A549 (cell line): ENCODE results near the gene PCDHGA11. TPM values are rescaled to one million over a fixed set of nuclear protein-coding genes. Genes with fewer than 3 reads are reported as not detected.

ENCODE experiments used
- ATAC-seq, 2 experiments: fragments of 200-7000 bp in 1 of 2; fragments of >200 bp in 1 of 2; cut with Nextera tagmentation in 1 of 2; cut with Tn5 transposase in 1 of 2; 3 replicates each; pipeline versions ENCODE4 v1.8.0 to v1.9.1; 2018 to 2020; ENCODE audit warnings: mild to moderate bottlenecking in 1 of 2, moderate library complexity in 1 of 2
- CTCF ChIA-PET: fragments of 300-600 bp; sonication (Branson Sonifier 250); formaldehyde crosslinking; extraction: SDS; loops from one replicate; lab custom pipeline; 2021; ENCODE audit warnings: antibody characterized with exemption, inconsistent platforms; lab: Yijun Ruan, JAX
- POLR2A ChIA-PET: fragments of 350-600 bp; formaldehyde crosslinking; extraction: SDS; loops from one replicate; lab custom pipeline; 2021; ENCODE audit warnings: antibody characterized with exemption, inconsistent platforms; lab: Yijun Ruan, JAX
- DNase-seq, 2 experiments: peaks; one replicate each; pipeline versions ENCODE4 v3.0.0 to v3.0.0-alpha.2; 2011 to 2016; ENCODE audit warnings: low read depth in 1 of 2, low spot score in 1 of 2
- FAIRE-seq: peaks from 2 replicates; lab custom pipeline; 2011; peaks lifted over from hg19 to GRCh38; lab: Jason Lieb, UNC
- H3K27ac ChIP-seq, 2 experiments: fragments of >200 bp; sonication (Bioruptor Twin); formaldehyde crosslinking; 3 replicates each; pipeline ENCODE4 v1.5.1; 2016 to 2017
- H3K4me1 ChIP-seq: fragments of >200 bp; sonication (Bioruptor Twin); formaldehyde crosslinking; 3 replicates; pipeline ENCODE4 v1.6.1; 2016
- H3K4me2 ChIP-seq: fragments of >200 bp; sonication (Bioruptor Twin); formaldehyde crosslinking; 3 replicates; pipeline ENCODE4 v1.6.1; 2016
- H3K4me3 ChIP-seq: fragments of >200 bp; sonication (Bioruptor Twin); formaldehyde crosslinking; 3 replicates; pipeline ENCODE4 v1.5.1; 2016
- H3K9me3 ChIP-seq: fragments of >200 bp; sonication (Bioruptor Twin); formaldehyde crosslinking; 3 replicates; pipeline ENCODE4 v1.6.1; 2016
- CBX8 ChIP-seq: fragments of 200-600 bp; sonication (generic); IDR thresholded peaks from 2 replicates; pipeline ENCODE4 v1.6.1; 2016
- EHMT2 ChIP-seq: fragments of 200-600 bp; sonication (generic); IDR thresholded peaks from 2 replicates; pipeline ENCODE4 v1.6.1; 2016; ENCODE audit warnings: antibody characterized with exemption, low read depth, mild to moderate bottlenecking, moderate library complexity
- FOSB ChIP-seq: fragments of 250-450 bp; sonication (Bioruptor Pico); IDR thresholded peaks from 2 replicates; pipeline ENCODE4 v1.5.0; 2020; ENCODE audit warnings: mild to moderate bottlenecking, moderate library complexity
- FOXS1 ChIP-seq: fragments of 250-450 bp; sonication (Bioruptor Pico); IDR thresholded peaks from 2 replicates; pipeline ENCODE4 v1.5.0; 2020; ENCODE audit warnings: mild to moderate bottlenecking, moderate library complexity
- HDAC2 ChIP-seq: fragments of 200-600 bp; sonication (generic); IDR thresholded peaks from 2 replicates; pipeline ENCODE4 v1.6.1; 2016
- HMGXB4 ChIP-seq: fragments of 250-450 bp; sonication (Bioruptor Pico); IDR thresholded peaks from 2 replicates; pipeline ENCODE4 v1.5.0; 2021; ENCODE audit warnings: mild to moderate bottlenecking, moderate library complexity, borderline replicate concordance
- HOXA7 ChIP-seq: fragments of 250-450 bp; sonication (Bioruptor Pico); IDR thresholded peaks from 2 replicates; pipeline ENCODE4 v1.5.0; 2020; ENCODE audit warnings: mild to moderate bottlenecking, moderate library complexity
- JUNB ChIP-seq: fragments of >200 bp; sonication (Bioruptor Twin); formaldehyde crosslinking; IDR thresholded peaks from 2 replicates; pipeline ENCODE4 v1.6.1; 2016
- KDM1A ChIP-seq: fragments of 200-600 bp; sonication (generic); IDR thresholded peaks from 2 replicates; pipeline ENCODE4 v1.6.1; 2016; ENCODE audit warnings: low read depth, mild to moderate bottlenecking
- MAFK ChIP-seq: fragments of 450-650 bp; IDR thresholded peaks from 2 replicates; pipeline ENCODE4 v1.6.1; 2014; ENCODE audit not compliant: partially characterized antibody
- MAX ChIP-seq: IDR thresholded peaks from 2 replicates; pipeline ENCODE4 v1.6.1; 2012
- NFE2L2 ChIP-seq: fragments of 150-350 bp; conservative IDR thresholded peaks from 2 replicates; pipeline ENCODE4 v1.6.1; 2014; ENCODE audit warnings: low read length
- NR3C1 ChIP-seq: fragments of >200 bp; sonication (Bioruptor Twin); formaldehyde crosslinking; IDR thresholded peaks from 3 replicates; pipeline ENCODE4 v1.6.1; 2017
- REST ChIP-seq: fragments of 200-600 bp; sonication (generic); IDR thresholded peaks from 2 replicates; pipeline ENCODE4 v1.6.1; 2016; ENCODE audit warnings: antibody characterized with exemption, mild to moderate bottlenecking, moderate library complexity
- RFX5 ChIP-seq: fragments of 450-650 bp; IDR thresholded peaks from 2 replicates; pipeline ENCODE4 v1.7.1; 2014; ENCODE audit warnings: antibody characterized with exemption, mild to moderate bottlenecking, moderate library complexity
- SMC3 ChIP-seq: fragments of >200 bp; sonication (Bioruptor Twin); formaldehyde crosslinking; IDR thresholded peaks from 3 replicates; pipeline ENCODE4 v1.6.1; 2018; ENCODE audit warnings: inconsistent platforms
- USF2 ChIP-seq: fragments of 450-650 bp; IDR thresholded peaks from 2 replicates; pipeline ENCODE4 v1.6.1; 2014; ENCODE audit warnings: antibody characterized with exemption
- ZFP36 ChIP-seq: fragments of 450-650 bp; IDR thresholded peaks from 2 replicates; pipeline ENCODE4 v1.6.1; 2014; ENCODE audit warnings: borderline replicate concordance; ENCODE audit not compliant: partially characterized antibody
- ZNF302 ChIP-seq: fragments of 250-450 bp; sonication (Bioruptor Pico); IDR thresholded peaks from 2 replicates; pipeline ENCODE4 v1.9.0; 2021; ENCODE audit warnings: inconsistent platforms, mild to moderate bottlenecking, moderate library complexity
- WGBS: methylation state at CpG from one replicate; pipeline ENCODE4 v1.1.6; 2017; ENCODE audit errors: missing lambda C conversion rate; 5-methylcytosine and 5-hydroxymethylcytosine counted together
- polyA plus RNA-seq, 4 experiments: library from polyadenylated mRNA; depleted of rRNA in 3 of 4; stranded (reverse); fragments of >200 nt; fragmentation: RNase III in 1 of 4; extraction: RNeasy Plus Mini Kit Qiagen cat#74134 plus additional on column Dnase treatment in 1 of 4; gene quantifications; 2 replicates in 3 of 4; 3 replicates in 1 of 4; pipeline ENCODE4 v1.2.3, GENCODE V29; 2011 to 2017

Gene PCDHGA11
- polyA plus RNA-seq, 2 of the 4 experiments (the other 2 are of a cell fraction): 0.10 TPM; not detected in 1

GRCh38 chr5:141441571-141442170 is 20.8 kb downstream of the PCDHGA11 start:
- no peaks in the 10 kb centered on the region for H3K4me1 ChIP-seq
- CTCF ChIA-PET: interaction anchor here (1.3 kb wide), 1 partner anchor 122 kb away, joined by 4 read pairs; no protein-coding TSS in a partner anchor
- ATAC-seq (no peak), DNase-seq (no peak), FAIRE-seq (no peak)
- TF ChIP-seq HDAC2 (no peak), FOSB (CRISPR knock-in tag) (no peak), NR3C1 (no peak), EHMT2 (no peak), USF2 (no peak), CBX8 (no peak), JUNB (no peak), FOXS1 (CRISPR knock-in tag) (no peak), RFX5 (no peak), ZFP36 (no peak), HOXA7 (no peak), ZNF302 (no peak), REST (no peak)
- no peak overlapping the region for H3K4me3 ChIP-seq
- POLR2A ChIA-PET: no interaction called here
- no peak overlapping the region for H3K4me2 ChIP-seq
- 77% methylated on average over 45 of the region's 50 CpGs for WGBS
- peaks cover 9% of the 10 kb centered on the region; the same call in 1 of the 3 replicates for H3K9me3 ChIP-seq
- no peak overlapping the region for H3K27ac ChIP-seq

GRCh38 chr5:141465351-141465750 is 44.5 kb downstream of the PCDHGA11 start:
- H3K4me2 ChIP-seq: no peak overlapping the region
- TF ChIP-seq MAX (no peak), MAFK (no peak), SMC3 (no peak), KDM1A (no peak), NFE2L2 (no peak), USF2 (no peak), HMGXB4 (CRISPR knock-in tag) (no peak)
- no peaks in the 10 kb centered on the region for H3K4me1 ChIP-seq
- CTCF ChIA-PET: interaction anchor here (0.6 to 2.2 kb wide), 5 partner anchors 9 to 59 kb away, joined by 3 to 9 read pairs (median 5); partner anchors contain the start of gene PCDHGC3
- FAIRE-seq (no peak), ATAC-seq (no peak), DNase-seq (no peak)
- WGBS: 73% methylated on average over 3 of the region's 3 CpGs
- H3K9me3 ChIP-seq: no peaks in the 10 kb centered on the region
- no peak overlapping the region for H3K4me3 ChIP-seq
- H3K27ac ChIP-seq: no peak overlapping the region
- POLR2A ChIA-PET: no interaction called here

Other genes starting within 250 kb of the PCDHGA11 start
Only the 30 nearest of the 37 such genes appear.
- 0.05 TPM in 2 replicates for gene PCDHB12, start 212.3 kb upstream of the PCDHGA11 start, polyA plus RNA-seq (2011; rRNA removed)
- gene PCDHB12, start 212.3 kb upstream of the PCDHGA11 start, polyA plus RNA-seq (2017; fragmentation: RNase III; extraction: RNeasy Plus Mini Kit Qiagen cat#74134 plus additional on column Dnase treatment): not detected in 3 replicates
- 0.19 and 0.28 TPM in 2 replicates for gene PCDHB13, start 207.1 kb upstream of the PCDHGA11 start, polyA plus RNA-seq (2011; rRNA removed)
- 0.05 to 0.08 TPM (median 0.08 TPM) in 3 replicates for gene PCDHB13, start 207.1 kb upstream of the PCDHGA11 start, polyA plus RNA-seq (2017; fragmentation: RNase III; extraction: RNeasy Plus Mini Kit Qiagen cat#74134 plus additional on column Dnase treatment)
- 0.13 and 0.14 TPM in 2 replicates for gene PCDHB14, start 197.7 kb upstream of the PCDHGA11 start, polyA plus RNA-seq (2011; rRNA removed)
- gene PCDHB14, start 197.7 kb upstream of the PCDHGA11 start, polyA plus RNA-seq (2017; fragmentation: RNase III; extraction: RNeasy Plus Mini Kit Qiagen cat#74134 plus additional on column Dnase treatment): 0.05 to 0.12 TPM (median 0.09 TPM) in 3 replicates
- 0.09 and 0.13 TPM in 2 replicates for gene PCDHB15, start 175.7 kb upstream of the PCDHGA11 start, polyA plus RNA-seq (2011; rRNA removed)
- 0.04 to 0.12 TPM (median 0.05 TPM) in 3 replicates for gene PCDHB15, start 175.7 kb upstream of the PCDHGA11 start, polyA plus RNA-seq (2017; fragmentation: RNase III; extraction: RNeasy Plus Mini Kit Qiagen cat#74134 plus additional on column Dnase treatment)
- 0.08 TPM in 1 of 2 replicates, not detected in the other for gene SLC25A2, start 117.0 kb upstream of the PCDHGA11 start, polyA plus RNA-seq (2011; rRNA removed)
- gene SLC25A2, start 117.0 kb upstream of the PCDHGA11 start, polyA plus RNA-seq (2017; fragmentation: RNase III; extraction: RNeasy Plus Mini Kit Qiagen cat#74134 plus additional on column Dnase treatment): not detected in 3 replicates
- 78.1 and 90.6 TPM in 2 replicates for gene TAF7, start 100.3 kb upstream of the PCDHGA11 start, polyA plus RNA-seq (2011; rRNA removed)
- gene TAF7, start 100.3 kb upstream of the PCDHGA11 start, polyA plus RNA-seq (2017; fragmentation: RNase III; extraction: RNeasy Plus Mini Kit Qiagen cat#74134 plus additional on column Dnase treatment): 67.3 to 72.6 TPM (median 71.3 TPM) in 3 replicates
- 0.66 and 0.71 TPM in 2 replicates for gene PCDHGA1, start 90.5 kb upstream of the PCDHGA11 start, polyA plus RNA-seq (2011; rRNA removed)
- gene PCDHGA1, start 90.5 kb upstream of the PCDHGA11 start, polyA plus RNA-seq (2017; fragmentation: RNase III; extraction: RNeasy Plus Mini Kit Qiagen cat#74134 plus additional on column Dnase treatment): 0.32 to 0.42 TPM (median 0.33 TPM) in 3 replicates
- gene PCDHGA2, start 82.3 kb upstream of the PCDHGA11 start, polyA plus RNA-seq (2011; rRNA removed): 1.6 and 1.7 TPM in 2 replicates
- gene PCDHGA2, start 82.3 kb upstream of the PCDHGA11 start, polyA plus RNA-seq (2017; fragmentation: RNase III; extraction: RNeasy Plus Mini Kit Qiagen cat#74134 plus additional on column Dnase treatment): 0.47 to 0.78 TPM (median 0.58 TPM) in 3 replicates
- 0.07 TPM in 1 of 2 replicates, not detected in the other for gene PCDHGA3, start 77.2 kb upstream of the PCDHGA11 start, polyA plus RNA-seq (2011; rRNA removed)
- gene PCDHGA3, start 77.2 kb upstream of the PCDHGA11 start, polyA plus RNA-seq (2017; fragmentation: RNase III; extraction: RNeasy Plus Mini Kit Qiagen cat#74134 plus additional on column Dnase treatment): not detected in 3 replicates
- 3.7 and 3.9 TPM in 2 replicates for gene PCDHGB1, start 71.0 kb upstream of the PCDHGA11 start, polyA plus RNA-seq (2011; rRNA removed)
- 1.3 to 1.6 TPM (median 1.5 TPM) in 3 replicates for gene PCDHGB1, start 71.0 kb upstream of the PCDHGA11 start, polyA plus RNA-seq (2017; fragmentation: RNase III; extraction: RNeasy Plus Mini Kit Qiagen cat#74134 plus additional on column Dnase treatment)
- 0.48 and 0.61 TPM in 2 replicates for gene PCDHGA4, start 66.0 kb upstream of the PCDHGA11 start, polyA plus RNA-seq (2011; rRNA removed)
- gene PCDHGA4, start 66.0 kb upstream of the PCDHGA11 start, polyA plus RNA-seq (2017; fragmentation: RNase III; extraction: RNeasy Plus Mini Kit Qiagen cat#74134 plus additional on column Dnase treatment): 0.10 to 0.15 TPM (median 0.13 TPM) in 3 replicates
- gene PCDHGB2, start 61.1 kb upstream of the PCDHGA11 start, polyA plus RNA-seq (2011; rRNA removed): 0.36 and 0.54 TPM in 2 replicates
- 0.04 to 0.05 TPM (median 0.05 TPM) in 3 replicates for gene PCDHGB2, start 61.1 kb upstream of the PCDHGA11 start, polyA plus RNA-seq (2017; fragmentation: RNase III; extraction: RNeasy Plus Mini Kit Qiagen cat#74134 plus additional on column Dnase treatment)
- 0.37 and 0.57 TPM in 2 replicates for gene PCDHGA5, start 56.9 kb upstream of the PCDHGA11 start, polyA plus RNA-seq (2011; rRNA removed)
- gene PCDHGA5, start 56.9 kb upstream of the PCDHGA11 start, polyA plus RNA-seq (2017; fragmentation: RNase III; extraction: RNeasy Plus Mini Kit Qiagen cat#74134 plus additional on column Dnase treatment): 0.09 to 0.18 TPM (median 0.13 TPM) in 3 replicates
- gene PCDHGB3, start 50.8 kb upstream of the PCDHGA11 start, polyA plus RNA-seq (2011; rRNA removed): 1.1 and 1.2 TPM in 2 replicates
- gene PCDHGB3, start 50.8 kb upstream of the PCDHGA11 start, polyA plus RNA-seq (2017; fragmentation: RNase III; extraction: RNeasy Plus Mini Kit Qiagen cat#74134 plus additional on column Dnase treatment): 0.16 to 0.44 TPM (median 0.28 TPM) in 3 replicates
- gene PCDHGA6, start 47.2 kb upstream of the PCDHGA11 start, polyA plus RNA-seq (2011; rRNA removed): 0.98 and 1.0 TPM in 2 replicates
- 0.22 to 0.37 TPM (median 0.23 TPM) in 3 replicates for gene PCDHGA6, start 47.2 kb upstream of the PCDHGA11 start, polyA plus RNA-seq (2017; fragmentation: RNase III; extraction: RNeasy Plus Mini Kit Qiagen cat#74134 plus additional on column Dnase treatment)
- gene PCDHGA7, start 38.3 kb upstream of the PCDHGA11 start, polyA plus RNA-seq (2011; rRNA removed): 0.95 and 1.1 TPM in 2 replicates
- 0.70 to 0.84 TPM (median 0.76 TPM) in 3 replicates for gene PCDHGA7, start 38.3 kb upstream of the PCDHGA11 start, polyA plus RNA-seq (2017; fragmentation: RNase III; extraction: RNeasy Plus Mini Kit Qiagen cat#74134 plus additional on column Dnase treatment)
- 1.4 and 1.5 TPM in 2 replicates for gene PCDHGB4, start 33.4 kb upstream of the PCDHGA11 start, polyA plus RNA-seq (2011; rRNA removed)
- gene PCDHGB4, start 33.4 kb upstream of the PCDHGA11 start, polyA plus RNA-seq (2017; fragmentation: RNase III; extraction: RNeasy Plus Mini Kit Qiagen cat#74134 plus additional on column Dnase treatment): 0.90 to 1.6 TPM (median 1.1 TPM) in 3 replicates
- gene PCDHGA8, start 28.4 kb upstream of the PCDHGA11 start, polyA plus RNA-seq (2011; rRNA removed): 0.08 and 0.11 TPM in 2 replicates
- gene PCDHGA8, start 28.4 kb upstream of the PCDHGA11 start, polyA plus RNA-seq (2017; fragmentation: RNase III; extraction: RNeasy Plus Mini Kit Qiagen cat#74134 plus additional on column Dnase treatment): 0.03 to 0.04 TPM (median 0.04 TPM) in 3 replicates
- gene PCDHGB5, start 23.1 kb upstream of the PCDHGA11 start, polyA plus RNA-seq (2011; rRNA removed): 2.6 and 3.2 TPM in 2 replicates
- 1.9 to 2.8 TPM (median 2.5 TPM) in 3 replicates for gene PCDHGB5, start 23.1 kb upstream of the PCDHGA11 start, polyA plus RNA-seq (2017; fragmentation: RNase III; extraction: RNeasy Plus Mini Kit Qiagen cat#74134 plus additional on column Dnase treatment)
- 0.22 and 0.40 TPM in 2 replicates for gene PCDHGA9, start 18.3 kb upstream of the PCDHGA11 start, polyA plus RNA-seq (2011; rRNA removed)
- gene PCDHGA9, start 18.3 kb upstream of the PCDHGA11 start, polyA plus RNA-seq (2017; fragmentation: RNase III; extraction: RNeasy Plus Mini Kit Qiagen cat#74134 plus additional on column Dnase treatment): 0.01 to 0.09 TPM (median 0.03 TPM) in 3 replicates
- 0.21 and 0.30 TPM in 2 replicates for gene PCDHGB6, start 13.0 kb upstream of the PCDHGA11 start, polyA plus RNA-seq (2011; rRNA removed)
- gene PCDHGB6, start 13.0 kb upstream of the PCDHGA11 start, polyA plus RNA-seq (2017; fragmentation: RNase III; extraction: RNeasy Plus Mini Kit Qiagen cat#74134 plus additional on column Dnase treatment): 0.08 to 0.09 TPM (median 0.09 TPM) in 3 replicates
- 0.04 and 0.08 TPM in 2 replicates for gene PCDHGA10, start 8.1 kb upstream of the PCDHGA11 start, polyA plus RNA-seq (2011; rRNA removed)
- gene PCDHGA10, start 8.1 kb upstream of the PCDHGA11 start, polyA plus RNA-seq (2017; fragmentation: RNase III; extraction: RNeasy Plus Mini Kit Qiagen cat#74134 plus additional on column Dnase treatment): 0.01 TPM in 1 of 3 replicates, not detected in the others
- 0.14 and 0.16 TPM in 2 replicates for gene PCDHGB7, start 3.4 kb upstream of the PCDHGA11 start, polyA plus RNA-seq (2011; rRNA removed)
- 0.03 to 0.06 TPM (median 0.05 TPM) in 3 replicates for gene PCDHGB7, start 3.4 kb upstream of the PCDHGA11 start, polyA plus RNA-seq (2017; fragmentation: RNase III; extraction: RNeasy Plus Mini Kit Qiagen cat#74134 plus additional on column Dnase treatment)
- 0.05 and 0.07 TPM in 2 replicates for gene PCDHGA12, start 9.5 kb downstream of the PCDHGA11 start, polyA plus RNA-seq (2011; rRNA removed)
- gene PCDHGA12, start 9.5 kb downstream of the PCDHGA11 start, polyA plus RNA-seq (2017; fragmentation: RNase III; extraction: RNeasy Plus Mini Kit Qiagen cat#74134 plus additional on column Dnase treatment): 0.03 TPM in 1 of 3 replicates, not detected in the others
- gene PCDHGC3, start 54.9 kb downstream of the PCDHGA11 start, polyA plus RNA-seq (2011; rRNA removed): 1.6 and 1.9 TPM in 2 replicates
- 4.9 to 5.3 TPM (median 5.2 TPM) in 3 replicates for gene PCDHGC3, start 54.9 kb downstream of the PCDHGA11 start, polyA plus RNA-seq (2017; fragmentation: RNase III; extraction: RNeasy Plus Mini Kit Qiagen cat#74134 plus additional on column Dnase treatment)
- gene PCDHGC4, start 64.0 kb downstream of the PCDHGA11 start, polyA plus RNA-seq (2011; rRNA removed): 0.06 and 0.07 TPM in 2 replicates
- gene PCDHGC4, start 64.0 kb downstream of the PCDHGA11 start, polyA plus RNA-seq (2017; fragmentation: RNase III; extraction: RNeasy Plus Mini Kit Qiagen cat#74134 plus additional on column Dnase treatment): 0.03 TPM in 1 of 3 replicates, not detected in the others
- gene PCDHGC5, start 68.0 kb downstream of the PCDHGA11 start, polyA plus RNA-seq (2011; rRNA removed): 0.08 TPM in 1 of 2 replicates, not detected in the other
- 0.03 TPM in 1 of 3 replicates, not detected in the others for gene PCDHGC5, start 68.0 kb downstream of the PCDHGA11 start, polyA plus RNA-seq (2017; fragmentation: RNase III; extraction: RNeasy Plus Mini Kit Qiagen cat#74134 plus additional on column Dnase treatment)
- 53.4 and 82.2 TPM in 2 replicates for gene DIAPH1, start 197.9 kb downstream of the PCDHGA11 start, polyA plus RNA-seq (2011; rRNA removed)
- gene DIAPH1, start 197.9 kb downstream of the PCDHGA11 start, polyA plus RNA-seq (2017; fragmentation: RNase III; extraction: RNeasy Plus Mini Kit Qiagen cat#74134 plus additional on column Dnase treatment): 57.4 to 59.8 TPM (median 59.4 TPM) in 3 replicates
- gene HDAC3, start 215.8 kb downstream of the PCDHGA11 start, polyA plus RNA-seq (2011; rRNA removed): 67.3 and 80.0 TPM in 2 replicates
- 51.1 to 56.9 TPM (median 51.7 TPM) in 3 replicates for gene HDAC3, start 215.8 kb downstream of the PCDHGA11 start, polyA plus RNA-seq (2017; fragmentation: RNase III; extraction: RNeasy Plus Mini Kit Qiagen cat#74134 plus additional on column Dnase treatment)
- gene RELL2, start 215.9 kb downstream of the PCDHGA11 start, polyA plus RNA-seq (2011; rRNA removed): 2.8 and 3.6 TPM in 2 replicates
- 5.0 to 6.5 TPM (median 6.5 TPM) in 3 replicates for gene RELL2, start 215.9 kb downstream of the PCDHGA11 start, polyA plus RNA-seq (2017; fragmentation: RNase III; extraction: RNeasy Plus Mini Kit Qiagen cat#74134 plus additional on column Dnase treatment)